Heart left ventricle (tissue), 16 donors: ENCODE data around the gene C1orf74. TPM values are rescaled to one million over a fixed set of nuclear protein-coding genes. Genes with fewer than 3 reads are reported as not detected.
"Not testable (repeated sequence)": the region's sequence is repeated elsewhere in the genome, so short reads cannot be mapped to it uniquely, and the experiment has no call there.

Experiments used
- ATAC-seq, 4 donors: fragments of 200-7000 bp; cut with Tn5 transposase; one replicate each; pipeline ENCODE4 v1.9.1; 2020 to 2022; ENCODE audit warnings: moderate library complexity in 4 of 4, mild to moderate bottlenecking in 3 of 4, moderate number of reproducible peaks in 1 of 4
- DNase-seq, 5 donors: peaks; one replicate each; pipeline ENCODE4 v3.0.0-alpha.2; 2020
- H3K27ac ChIP-seq, 12 donors: fragments of 200-600 bp; sonication (generic) in 4 of 12; one replicate each; pipeline versions ENCODE4 v1.5.0 to v1.8.0; 2016 to 2022; ENCODE audit warnings: mild to moderate bottlenecking in 2 of 12
- H3K27me3 ChIP-seq, 9 donors: fragments of 200-600 bp; sonication (generic) in 2 of 9; one replicate each; pipeline versions ENCODE4 v1.5.1 to v1.8.0; 2016 to 2022; ENCODE audit warnings: mild to moderate bottlenecking in 3 of 9
- H3K36me3 ChIP-seq, 9 donors: fragments of 200-600 bp; sonication (generic) in 2 of 9; one replicate each; pipeline versions ENCODE4 v1.5.0 to v1.8.0; 2018 to 2022; ENCODE audit warnings: mild to moderate bottlenecking in 2 of 9
- H3K4me1 ChIP-seq, 12 donors: fragments of 200-600 bp; sonication (generic) in 4 of 12; one replicate each; pipeline versions ENCODE4 v1.5.0 to v1.8.0; 2016 to 2022; ENCODE audit warnings: mild to moderate bottlenecking in 3 of 12
- H3K4me3 ChIP-seq, 12 donors: fragments of 200-600 bp; sonication (generic) in 4 of 12; one replicate each; pipeline versions ENCODE4 v1.5.0 to v1.8.0; 2017 to 2022; ENCODE audit warnings: mild to moderate bottlenecking in 9 of 12, moderate library complexity in 4 of 12
- H3K9me3 ChIP-seq, 12 donors: fragments of 200-600 bp; sonication (generic) in 4 of 12; one replicate each; pipeline versions ENCODE4 v1.5.0 to v1.8.0; 2016 to 2022; ENCODE audit warnings: mild to moderate bottlenecking in 1 of 12
- POLR2A ChIP-seq, 2 donors: fragments of 450-650 bp; IDR thresholded peaks; one replicate each; pipeline ENCODE4 v1.6.1; 2017; ENCODE audit warnings: antibody characterized with exemption in 2 of 2, mild to moderate bottlenecking in 2 of 2, moderate library complexity in 2 of 2
- WGBS, 4 donors: extraction: QIAGEN DNeasy Blood & Tissue Kit in 2 of 4; methylation state at CpG; one replicate each; pipeline versions ENCODE4 v1.1.5 to v1.1.7; 2013 to 2018; 5-methylcytosine and 5-hydroxymethylcytosine counted together
- intact Hi-C, 10 donors: fragments of 100-400 bp; cut with DNase I; formaldehyde crosslinking; loops; one replicate each; pipeline versions ENCODE4 v1.11.1 to v1.14.2; 2022
- polyA plus RNA-seq, 2 donors: library from polyadenylated mRNA; stranded (reverse); fragments of 200-250 nt; gene quantifications; one replicate each; pipeline ENCODE4 v1.2.3, GENCODE V29; 2013
- total RNA-seq, 9 donors: library from RNA; depleted of rRNA in 2 of 9; stranded (reverse); fragments of >200 nt in 2 of 9; fragmentation: NEBNext Ultra II Directional in 3 of 9; extraction: Animal tissue kit (Norgen Biotek cat#: 25700) in 3 of 9; gene quantifications; one replicate each; pipeline versions ENCODE4 v1.1.0 to v1.2.4, GENCODE V29; 2016 to 2023
- TF ChIP-seq, protein P1 (sequence below), 12 donors: fragments of 200-600 bp; sonication (generic) in 4 of 12; IDR thresholded peaks; one replicate each; pipeline versions ENCODE4 v1.5.0 to v1.8.0; 2018 to 2022; ENCODE audit warnings: antibody characterized with exemption in 12 of 12, mild to moderate bottlenecking in 5 of 12
- donor health status: ischemic (EF 13 %, LVEDD 7.1; RV severe dilation, severe dysfunction).
- donor health status: healthy with polysubstance abuse.
- donor health status: DM: no; HTN: yes; CAD: no.
- donor health status: DM: no; HTN: no; CAD: no.
- donor health status: ischemic (EF 25% LVEDD 6.9; RV normal size, moderate dysfunction).
- donor health status: ischemic (EF 25% LVEDD 5.7; RV mildly dilated, moderate dysfunction).
- donor health status: healthy.
- donor health status: DM: yes; HTN: yes; CAD: no.
- donor health status: ischemic (EF 35%, LVEDD 5.7; RV mildly dilated, moderate dysfunction).
- donor health status: nonischemic (EF 11% LVEDD 7.7; RV severe dilation, severe dysfunction).
- donor health status: DM: yes; HTN: yes; CAD: no.
- donor health status: PGD.
- donor health status: ischemic (EF 29% LVEDD 5.4; RV normal size, mild dysfunction).
- donor health status: nonischemic (EF 23%, LVEDD 6.1; RV moderate dilation, normal function).

Gene C1orf74
- total and polyA plus RNA-seq, 11 donors, result 1.1 to 2.6 (median 2.2) TPM

DNA sequence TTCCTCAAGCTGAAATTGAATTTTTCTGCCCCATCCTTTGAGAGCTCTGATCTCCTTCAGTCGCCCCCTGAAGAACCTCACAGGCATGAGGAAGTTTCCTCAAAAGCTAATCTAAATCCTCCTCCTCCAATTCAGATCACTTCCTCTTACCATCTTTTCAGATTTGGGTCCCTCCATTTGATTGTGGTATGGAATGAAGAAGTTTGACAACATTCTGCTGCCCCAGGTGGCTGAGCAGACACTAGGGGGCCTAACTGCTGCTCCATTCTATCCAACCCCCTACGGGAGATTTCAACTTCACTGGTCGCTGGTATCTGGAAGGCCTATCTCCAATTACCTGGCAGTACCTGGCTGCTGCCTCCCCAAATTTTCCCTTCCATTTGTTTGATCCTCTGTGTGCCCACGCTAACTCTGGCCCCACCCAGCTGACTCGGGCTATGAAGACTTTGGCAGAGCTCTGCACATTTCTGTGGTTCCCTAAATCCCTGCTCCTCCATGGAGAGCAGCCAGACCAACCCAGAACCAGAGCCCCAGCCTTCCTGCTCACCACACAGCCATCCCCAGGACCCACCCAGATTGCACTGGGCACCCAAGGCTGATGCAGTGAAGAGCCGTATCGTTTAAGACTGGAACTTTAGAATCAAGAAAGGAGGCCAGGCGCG, 13.8 kb upstream of the C1orf74 start:
- Histone ChIP-seq H3K9me3 (no peaks in the 10 kb centered on the region), H3K4me3 (no peak overlapping the region), H3K27me3 (no peaks in the 10 kb centered on the region), H3K27ac (no peak overlapping the region), H3K4me1 (peaks cover 0 to 36% (median 18%) of the 10 kb centered on the region in 12 donors), H3K36me3 (peaks cover 0 to 11% (median 0%) of the 10 kb centered on the region in 9 donors)
- ATAC-seq, result no peak
- TF ChIP-seq, protein P1, sequence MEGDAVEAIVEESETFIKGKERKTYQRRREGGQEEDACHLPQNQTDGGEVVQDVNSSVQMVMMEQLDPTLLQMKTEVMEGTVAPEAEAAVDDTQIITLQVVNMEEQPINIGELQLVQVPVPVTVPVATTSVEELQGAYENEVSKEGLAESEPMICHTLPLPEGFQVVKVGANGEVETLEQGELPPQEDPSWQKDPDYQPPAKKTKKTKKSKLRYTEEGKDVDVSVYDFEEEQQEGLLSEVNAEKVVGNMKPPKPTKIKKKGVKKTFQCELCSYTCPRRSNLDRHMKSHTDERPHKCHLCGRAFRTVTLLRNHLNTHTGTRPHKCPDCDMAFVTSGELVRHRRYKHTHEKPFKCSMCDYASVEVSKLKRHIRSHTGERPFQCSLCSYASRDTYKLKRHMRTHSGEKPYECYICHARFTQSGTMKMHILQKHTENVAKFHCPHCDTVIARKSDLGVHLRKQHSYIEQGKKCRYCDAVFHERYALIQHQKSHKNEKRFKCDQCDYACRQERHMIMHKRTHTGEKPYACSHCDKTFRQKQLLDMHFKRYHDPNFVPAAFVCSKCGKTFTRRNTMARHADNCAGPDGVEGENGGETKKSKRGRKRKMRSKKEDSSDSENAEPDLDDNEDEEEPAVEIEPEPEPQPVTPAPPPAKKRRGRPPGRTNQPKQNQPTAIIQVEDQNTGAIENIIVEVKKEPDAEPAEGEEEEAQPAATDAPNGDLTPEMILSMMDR (IDR thresholded peaks at IDR 0.05), result no peak
- TF ChIP-seq POLR2A (IDR thresholded peaks at IDR 0.05), result no peak
- WGBS, 4 donors, result 81 to 86% (median 84%) methylated on average over 9 of the region's 9 CpGs
- no peak for DNase-seq
- intact Hi-C loops, result no loop called here

DNA sequence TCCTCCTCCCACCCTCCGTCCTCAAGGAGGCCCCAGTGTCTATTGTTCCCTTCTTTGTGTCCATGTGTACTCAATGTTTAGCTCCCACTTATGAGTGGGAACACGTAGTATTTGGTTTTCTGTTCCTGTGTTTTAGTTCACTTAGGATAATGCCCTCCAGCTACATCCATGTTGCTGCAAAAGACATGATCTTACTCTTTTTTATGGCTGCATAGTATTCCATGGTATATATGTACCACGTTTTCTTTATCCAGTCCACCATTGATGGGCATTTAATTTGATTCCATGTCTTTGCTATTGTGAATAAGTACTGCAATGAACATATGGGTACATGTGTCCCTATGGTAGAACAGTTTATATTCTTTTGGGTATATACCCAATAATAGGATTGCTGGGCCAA, 9.4 kb upstream of the C1orf74 start:
- WGBS, 4 donors, result 80 to 90% (median 88%) methylated on average over 3 of the region's 3 CpGs
- H3K27ac ChIP-seq, ATAC-seq, H3K4me3 ChIP-seq, H3K27me3 ChIP-seq, H3K9me3 ChIP-seq, intact Hi-C loops, DNase-seq: not testable (repeated sequence)
- Histone ChIP-seq H3K36me3 (peaks cover 0 to 50% (median 2%) of the 10 kb centered on the region in 9 donors), H3K4me1 (peaks cover 0 to 14% (median 0%) of the 10 kb centered on the region in 12 donors)

- no peaks in the 10 kb centered on the region for H3K9me3 ChIP-seq
- 37 to 79% (median 58%) methylated on average over 1 of the region's 1 CpG for WGBS, 4 donors
- H3K27me3 ChIP-seq, result no peaks in the 10 kb centered on the region
- TF ChIP-seq, protein P1 (IDR thresholded peaks at IDR 0.05), result no peak
- TF ChIP-seq POLR2A (IDR thresholded peaks at IDR 0.05), result no peak
- intact Hi-C loops, result no loop called here
- DNase-seq (no peak), ATAC-seq (no peak)
- no peak overlapping the region for H3K27ac ChIP-seq
- H3K4me1 ChIP-seq, result peaks cover 0 to 19% (median 6%) of the 10 kb centered on the region in 12 donors
- no peak overlapping the region for H3K4me3 ChIP-seq
- peaks cover 0 to 55% (median 3%) of the 10 kb centered on the region in 9 donors for H3K36me3 ChIP-seq
Observed at GRCh38 chr1:209791920-209792319, 7.6 kb upstream of the C1orf74 start.

- intact Hi-C loops, result no loop called here
- H3K27me3 ChIP-seq, result no peaks in the 10 kb centered on the region
- H3K9me3 ChIP-seq, result no peaks in the 10 kb centered on the region
- H3K4me3 ChIP-seq, result no peak overlapping the region
- H3K27ac ChIP-seq, result peak overlapping the region in 1 of 12 donors; percentile 20
- DNase-seq (no peak), ATAC-seq (no peak)
- 82 to 88% (median 84%) methylated on average over 9 to 10 of the region's 10 CpGs for WGBS, 4 donors
- TF ChIP-seq POLR2A (IDR thresholded peaks at IDR 0.05), result no peak
- TF ChIP-seq, protein P1 (IDR thresholded peaks at IDR 0.05), result no peak
- H3K4me1 ChIP-seq, result peaks cover 0 to 27% (median 7%) of the 10 kb centered on the region in 12 donors
- H3K36me3 ChIP-seq, result peaks cover 0 to 55% (median 3%) of the 10 kb centered on the region in 9 donors
Observed at GRCh38 chr1:209790286-209791193, 6.2 kb upstream of the C1orf74 start.
